Body of pancreas (tissue), 4 donors: Measurements from ENCODE around the gene GNAO1.
"Not testable (repeated sequence)": the region's sequence is repeated elsewhere in the genome, so short reads cannot be mapped to it uniquely, and the experiment has no call there.

Experiments
- POLR2A ChIP-seq, 3 donors: fragments of 450-650 bp; IDR thresholded peaks; one replicate each; pipeline ENCODE4 v1.6.1; 2016; ENCODE audit warnings: antibody characterized with exemption in 3 of 3, mild to moderate bottlenecking in 2 of 3
- TF ChIP-seq, protein P1 (sequence below), 7 experiments: fragments of 450-650 bp in 4 of 7; fragments of 200-600 bp in 3 of 7; sonication (generic) in 3 of 7; IDR thresholded peaks; one replicate each; pipeline ENCODE4 v1.5.1; 2016 to 2019; ENCODE audit warnings: antibody characterized with exemption in 7 of 7

DNA sequence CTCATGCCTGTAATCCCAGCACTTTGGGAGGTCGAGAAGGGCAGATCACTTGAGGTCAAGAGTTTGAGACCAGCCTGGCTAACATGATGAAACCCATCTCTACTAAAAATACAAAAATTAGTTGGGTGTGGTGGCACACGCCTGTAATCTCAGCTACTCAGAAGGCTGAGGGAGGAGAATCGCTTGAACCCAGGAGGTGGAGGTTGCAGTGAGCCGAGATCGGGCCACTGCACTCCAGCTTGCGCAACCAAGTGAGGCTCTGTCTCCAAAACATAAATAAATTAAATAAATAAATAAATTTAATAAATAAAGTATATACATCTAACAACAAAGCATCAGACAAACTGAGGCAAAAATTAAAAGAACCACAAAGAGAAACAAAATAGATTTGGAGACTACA, 184.5 kb downstream of the GNAO1 start:
- TF ChIP-seq, protein P1, sequence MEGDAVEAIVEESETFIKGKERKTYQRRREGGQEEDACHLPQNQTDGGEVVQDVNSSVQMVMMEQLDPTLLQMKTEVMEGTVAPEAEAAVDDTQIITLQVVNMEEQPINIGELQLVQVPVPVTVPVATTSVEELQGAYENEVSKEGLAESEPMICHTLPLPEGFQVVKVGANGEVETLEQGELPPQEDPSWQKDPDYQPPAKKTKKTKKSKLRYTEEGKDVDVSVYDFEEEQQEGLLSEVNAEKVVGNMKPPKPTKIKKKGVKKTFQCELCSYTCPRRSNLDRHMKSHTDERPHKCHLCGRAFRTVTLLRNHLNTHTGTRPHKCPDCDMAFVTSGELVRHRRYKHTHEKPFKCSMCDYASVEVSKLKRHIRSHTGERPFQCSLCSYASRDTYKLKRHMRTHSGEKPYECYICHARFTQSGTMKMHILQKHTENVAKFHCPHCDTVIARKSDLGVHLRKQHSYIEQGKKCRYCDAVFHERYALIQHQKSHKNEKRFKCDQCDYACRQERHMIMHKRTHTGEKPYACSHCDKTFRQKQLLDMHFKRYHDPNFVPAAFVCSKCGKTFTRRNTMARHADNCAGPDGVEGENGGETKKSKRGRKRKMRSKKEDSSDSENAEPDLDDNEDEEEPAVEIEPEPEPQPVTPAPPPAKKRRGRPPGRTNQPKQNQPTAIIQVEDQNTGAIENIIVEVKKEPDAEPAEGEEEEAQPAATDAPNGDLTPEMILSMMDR (IDR thresholded peaks at IDR 0.05) = not testable (repeated sequence)
- TF ChIP-seq POLR2A (IDR thresholded peaks at IDR 0.05) = not testable (repeated sequence)
